DMS153 (cell line): ENCODE data around the gene ZC3H18.
A peak's percentile ranks its signal among the peaks of the same experiment; 100 is the strongest.

ENCODE experiments used
- DNase-seq: peaks from one replicate; lab custom pipeline; 2025; lab: John Stamatoyannopoulos, UW

Gene ZC3H18

DNA sequence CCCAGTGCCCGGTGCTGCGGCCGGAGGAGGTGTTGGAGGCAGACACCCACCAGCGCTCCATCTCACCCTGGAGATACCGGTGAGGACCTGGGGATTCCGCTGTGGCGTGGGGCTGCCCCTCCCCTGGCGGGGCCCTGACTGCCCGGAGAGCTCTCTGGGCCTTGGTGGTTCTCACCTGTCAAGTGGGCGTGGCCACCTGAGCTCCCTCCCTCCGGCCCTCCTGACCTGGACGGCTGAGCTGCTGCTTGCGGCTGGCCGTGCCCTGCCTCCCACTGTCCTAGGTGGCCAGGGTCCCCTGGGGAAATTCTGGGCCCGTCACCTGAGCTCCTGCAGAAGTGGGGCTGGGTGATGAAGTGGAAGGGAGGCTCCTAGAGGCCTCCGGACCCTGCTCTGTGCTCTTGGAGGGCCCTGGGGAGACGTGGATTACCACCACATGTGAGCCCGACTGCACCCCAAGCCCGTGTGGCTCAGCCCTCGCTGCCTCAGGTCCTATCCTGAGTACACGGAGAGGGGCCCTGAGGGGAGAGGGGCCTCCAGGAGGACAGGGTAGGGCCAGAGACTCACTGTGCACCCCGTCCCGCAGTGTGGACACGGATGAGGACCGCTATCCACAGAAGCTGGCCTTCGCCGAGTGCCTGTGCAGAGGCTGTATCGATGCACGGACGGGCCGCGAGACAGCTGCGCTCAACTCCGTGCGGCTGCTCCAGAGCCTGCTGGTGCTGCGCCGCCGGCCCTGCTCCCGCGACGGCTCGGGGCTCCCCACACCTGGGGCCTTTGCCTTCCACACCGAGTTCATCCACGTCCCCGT, 69.2 kb downstream of the ZC3H18 start:
- peak; percentile 73 for DNase-seq

DNA sequence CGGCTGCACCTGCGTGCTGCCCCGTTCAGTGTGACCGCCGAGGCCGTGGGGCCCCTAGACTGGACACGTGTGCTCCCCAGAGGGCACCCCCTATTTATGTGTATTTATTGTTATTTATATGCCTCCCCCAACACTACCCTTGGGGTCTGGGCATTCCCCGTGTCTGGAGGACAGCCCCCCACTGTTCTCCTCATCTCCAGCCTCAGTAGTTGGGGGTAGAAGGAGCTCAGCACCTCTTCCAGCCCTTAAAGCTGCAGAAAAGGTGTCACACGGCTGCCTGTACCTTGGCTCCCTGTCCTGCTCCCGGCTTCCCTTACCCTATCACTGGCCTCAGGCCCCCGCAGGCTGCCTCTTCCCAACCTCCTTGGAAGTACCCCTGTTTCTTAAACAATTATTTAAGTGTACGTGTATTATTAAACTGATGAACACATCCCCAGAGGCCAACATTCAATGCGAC, 69.9 kb downstream of the ZC3H18 start:
- no peak for DNase-seq

DNA sequence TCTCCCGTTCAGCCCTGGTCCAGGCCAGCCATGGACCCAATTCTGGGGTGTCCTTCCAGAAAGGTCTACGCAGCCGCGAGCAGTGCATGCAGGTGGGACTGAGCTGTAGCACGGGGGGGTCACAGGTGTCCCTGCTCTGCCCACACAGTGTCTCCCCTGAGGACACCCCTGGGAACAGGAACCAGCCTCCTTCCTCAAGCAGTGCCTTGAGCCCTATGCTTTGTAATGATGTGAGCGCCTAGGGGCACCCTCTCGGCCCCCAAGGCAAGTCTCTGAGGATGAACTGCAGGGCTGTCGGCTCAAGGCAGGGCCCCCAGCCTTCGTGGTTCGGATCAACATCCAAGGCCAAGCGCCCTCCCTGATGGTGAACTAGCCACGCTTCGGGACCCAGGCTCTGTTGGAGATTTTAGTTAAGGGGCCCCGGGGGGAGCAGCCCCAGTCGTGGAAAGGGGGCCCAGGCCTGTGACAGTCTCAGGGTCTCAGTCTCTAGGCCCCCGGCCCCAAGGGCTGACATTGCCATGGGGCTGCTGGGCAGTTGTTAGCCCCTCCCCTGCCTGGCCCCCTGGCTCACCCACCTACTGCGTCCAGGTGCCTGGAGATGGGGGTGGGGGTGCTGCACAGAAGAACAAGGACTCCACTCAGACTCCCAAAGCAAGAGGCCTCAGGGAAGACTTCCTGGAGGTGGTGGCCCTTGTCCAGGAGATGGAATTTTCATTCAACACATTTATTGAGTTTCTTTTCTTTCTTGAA, 70.5 kb downstream of the ZC3H18 start:
- DNase-seq: no peak

DNA sequence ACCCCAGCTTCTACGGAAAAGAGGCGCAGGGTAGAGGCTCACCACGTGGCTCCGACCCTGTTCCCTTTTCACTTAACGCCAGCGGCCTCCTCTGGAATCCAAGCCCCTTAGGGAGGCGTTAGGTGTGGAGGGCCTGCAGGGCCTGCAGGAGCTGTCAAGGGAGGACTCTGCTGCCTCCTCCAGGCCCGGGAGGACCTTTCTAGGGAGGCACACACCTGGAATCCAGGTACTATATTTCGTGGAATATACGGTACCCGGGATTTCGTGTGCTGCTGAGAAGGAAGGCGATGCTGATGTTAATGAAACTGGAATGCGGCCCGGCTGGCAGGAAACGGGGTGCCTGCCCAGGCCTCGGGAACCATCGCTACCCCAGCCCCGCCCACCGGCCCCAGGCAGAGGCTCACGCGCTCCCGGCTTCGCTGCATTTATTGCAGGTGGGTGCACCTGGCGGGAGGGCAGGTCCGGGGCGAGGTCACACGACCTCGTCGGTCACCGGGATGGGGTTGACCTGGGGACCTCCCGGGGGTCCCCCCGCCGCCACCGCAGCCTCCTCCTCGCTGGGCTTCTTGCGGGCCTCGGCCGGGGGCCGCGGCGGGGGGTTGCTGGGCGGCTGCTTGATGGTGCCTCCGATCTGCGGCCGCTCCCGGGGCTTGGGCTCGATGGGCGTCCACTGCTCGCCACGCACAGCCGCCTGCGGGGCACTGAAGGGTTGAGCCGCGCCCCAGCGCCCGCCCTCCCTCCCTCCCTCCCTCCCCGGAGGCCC, 72.9 kb downstream of the ZC3H18 start:
- DNase-seq: no peak

DNA sequence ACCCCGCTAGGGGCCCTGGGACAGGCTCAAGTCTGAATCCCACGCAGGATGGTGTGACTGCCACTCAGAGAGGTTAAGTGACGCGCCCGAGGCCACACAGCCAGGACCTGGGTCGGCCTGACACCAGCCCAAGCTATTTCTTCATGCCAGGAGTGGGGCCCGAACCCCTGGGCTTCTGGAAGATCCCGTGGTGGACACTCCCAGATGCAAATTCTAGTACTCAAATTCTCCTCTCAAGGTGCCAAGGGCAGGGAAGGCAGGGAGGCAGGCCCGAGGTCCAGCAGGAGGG, 73.4 kb downstream of the ZC3H18 start:
- no peak for DNase-seq

DNA sequence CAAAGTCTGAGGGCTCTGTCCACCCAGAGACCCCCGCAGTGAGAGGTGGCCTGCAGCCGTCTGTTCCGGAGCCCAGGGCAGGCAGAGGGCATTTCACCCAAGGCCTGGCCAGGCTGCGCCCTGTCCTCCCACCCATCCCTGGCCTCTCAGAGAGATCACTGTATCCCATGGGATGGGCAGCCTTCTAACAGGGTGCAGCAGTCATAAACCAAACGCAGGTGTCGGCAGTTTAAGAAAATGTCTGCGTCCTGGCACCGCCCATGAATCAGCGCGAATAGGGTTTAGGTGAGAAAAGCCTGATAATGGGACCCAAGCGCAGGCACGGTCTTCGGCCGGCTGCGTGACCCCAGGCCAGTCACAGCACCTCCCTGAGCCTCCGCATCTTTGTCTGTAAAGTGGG, 75.3 kb downstream of the ZC3H18 start:
- DNase-seq: no peak

DNA sequence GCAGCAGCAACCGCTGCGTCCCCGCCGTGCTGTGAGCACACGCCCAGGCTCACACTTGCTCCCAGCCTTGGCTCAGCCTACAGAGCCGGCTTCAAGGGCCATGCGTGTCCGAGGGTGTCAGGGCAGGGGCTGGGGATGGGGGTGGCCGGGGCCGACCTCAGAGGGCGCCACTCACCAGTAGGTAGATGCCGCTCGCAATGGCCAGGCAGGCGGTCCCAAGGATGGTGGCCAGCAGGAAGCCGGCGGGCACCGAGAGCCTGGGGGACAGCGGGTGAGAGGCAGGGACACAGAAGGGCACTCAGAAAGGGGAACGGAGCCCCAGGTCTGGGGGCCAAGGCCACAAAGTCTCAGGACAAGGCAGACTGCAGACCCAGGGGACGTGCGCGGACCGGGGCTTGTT, 75.7 kb downstream of the ZC3H18 start:
- DNase-seq: no peak

DNA sequence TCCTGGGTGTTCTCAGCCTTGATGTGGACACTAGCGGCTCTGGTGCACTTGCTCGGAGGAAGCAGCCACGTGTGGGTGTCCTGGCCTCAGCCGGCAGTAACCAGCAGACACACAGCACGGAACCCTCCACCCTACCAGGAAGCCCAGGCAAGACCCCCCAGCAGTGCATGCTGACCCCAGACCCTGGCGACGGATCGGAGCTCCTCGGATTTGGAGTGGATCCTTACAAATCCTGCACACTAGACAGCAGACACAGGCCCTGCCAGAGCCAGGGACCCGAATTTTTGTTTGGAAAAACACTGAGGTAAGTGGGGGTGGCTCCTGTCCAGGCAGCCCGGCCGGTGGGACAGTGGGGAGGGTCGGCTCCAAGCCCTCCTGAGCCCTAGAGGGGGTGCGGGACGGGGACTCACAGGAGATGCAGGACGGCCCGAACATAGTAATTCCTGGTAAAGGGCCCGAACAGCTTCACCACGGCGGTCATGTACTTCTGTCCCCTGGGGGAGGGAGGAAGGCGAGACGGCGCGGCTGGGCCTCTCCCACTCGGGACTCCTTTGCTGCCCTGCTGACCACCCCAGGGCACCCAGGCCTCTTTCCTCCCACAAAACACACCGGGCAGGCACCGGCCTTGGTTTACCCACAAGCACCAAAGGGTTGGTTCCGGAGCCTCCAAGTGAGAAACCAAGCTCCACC, 76.3 kb downstream of the ZC3H18 start:
- DNase-seq: no peak

DNA sequence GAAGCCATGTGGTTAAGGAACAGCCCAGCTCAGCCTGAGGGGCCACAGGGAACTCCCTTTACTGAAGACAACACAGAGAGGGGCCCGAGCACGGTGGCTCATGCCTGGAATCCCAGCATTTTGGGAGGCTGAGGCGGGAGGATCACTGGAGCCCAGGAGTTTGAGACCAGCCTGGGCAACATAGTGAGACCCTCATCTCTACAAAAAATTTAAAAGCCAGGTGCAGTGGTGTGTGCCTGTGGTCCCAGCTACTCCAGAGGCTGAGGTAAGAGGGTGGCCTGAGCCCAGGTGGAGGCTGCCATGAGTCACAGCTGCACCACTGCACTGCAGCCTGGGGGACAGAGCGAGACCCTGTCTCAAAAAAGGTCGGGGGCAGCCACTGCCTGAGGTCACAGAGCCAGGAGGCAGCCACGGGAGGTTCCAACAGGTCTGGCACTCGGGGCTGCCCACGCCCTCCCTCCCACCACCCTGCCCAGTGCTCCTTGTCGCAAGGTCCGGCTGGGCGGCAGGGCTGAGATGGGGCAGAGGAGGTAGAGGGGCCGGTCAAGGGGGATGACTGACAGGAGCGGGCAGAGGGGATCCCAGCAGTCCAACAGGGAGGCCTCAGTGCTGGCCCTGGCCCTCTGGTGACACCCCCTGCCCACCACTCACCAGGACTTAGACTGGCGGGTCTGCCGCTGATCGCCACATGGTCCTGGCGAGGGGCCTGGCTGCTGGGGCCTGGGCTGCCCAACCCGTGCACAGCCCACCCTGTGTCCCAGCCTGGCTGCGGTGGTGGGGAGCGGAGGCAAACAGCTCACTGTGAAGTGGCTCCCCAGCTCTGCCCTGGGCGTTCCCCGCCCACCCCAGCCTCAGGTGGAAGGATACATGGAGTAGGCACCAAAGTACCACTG, 77.2 kb downstream of the ZC3H18 start:
- DNase-seq: no peak

DNA sequence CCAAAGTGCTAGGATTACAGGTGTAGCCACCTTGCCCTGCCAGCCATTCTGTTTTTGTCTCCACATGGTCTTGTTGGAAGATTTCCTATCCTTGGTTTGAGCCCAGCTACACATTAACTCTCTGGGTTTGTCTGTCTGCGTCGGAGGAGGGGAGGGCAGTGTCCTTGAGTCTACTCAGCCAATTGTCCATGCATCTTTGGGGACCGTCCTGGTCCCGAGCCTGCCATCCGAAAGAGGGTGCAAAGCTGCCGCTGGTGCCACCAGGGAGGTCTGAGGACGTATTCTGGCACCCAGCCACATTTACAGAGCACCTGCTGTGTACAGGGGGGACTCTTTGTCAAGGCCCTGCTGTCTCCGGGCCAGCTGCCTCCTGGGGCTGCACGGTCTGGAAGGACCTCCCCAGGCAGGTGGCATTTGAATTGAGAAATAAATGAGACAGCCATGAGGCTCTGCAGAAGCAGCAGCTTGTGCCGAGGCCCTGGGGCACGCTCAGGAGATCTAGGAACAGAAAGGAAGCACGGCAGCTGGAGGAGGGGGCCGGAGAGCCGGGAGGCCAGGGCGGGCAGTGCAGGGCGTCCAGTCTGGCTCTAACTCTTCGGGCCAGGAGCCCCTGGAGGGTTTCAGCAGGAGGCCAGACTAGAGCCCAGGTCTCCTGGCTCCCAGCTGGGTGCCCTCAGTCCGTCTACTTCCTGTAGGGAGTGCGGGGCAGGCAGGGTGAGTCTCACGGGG, 79.2 kb downstream of the ZC3H18 start:
- peak; percentile 36 for DNase-seq

DNA sequence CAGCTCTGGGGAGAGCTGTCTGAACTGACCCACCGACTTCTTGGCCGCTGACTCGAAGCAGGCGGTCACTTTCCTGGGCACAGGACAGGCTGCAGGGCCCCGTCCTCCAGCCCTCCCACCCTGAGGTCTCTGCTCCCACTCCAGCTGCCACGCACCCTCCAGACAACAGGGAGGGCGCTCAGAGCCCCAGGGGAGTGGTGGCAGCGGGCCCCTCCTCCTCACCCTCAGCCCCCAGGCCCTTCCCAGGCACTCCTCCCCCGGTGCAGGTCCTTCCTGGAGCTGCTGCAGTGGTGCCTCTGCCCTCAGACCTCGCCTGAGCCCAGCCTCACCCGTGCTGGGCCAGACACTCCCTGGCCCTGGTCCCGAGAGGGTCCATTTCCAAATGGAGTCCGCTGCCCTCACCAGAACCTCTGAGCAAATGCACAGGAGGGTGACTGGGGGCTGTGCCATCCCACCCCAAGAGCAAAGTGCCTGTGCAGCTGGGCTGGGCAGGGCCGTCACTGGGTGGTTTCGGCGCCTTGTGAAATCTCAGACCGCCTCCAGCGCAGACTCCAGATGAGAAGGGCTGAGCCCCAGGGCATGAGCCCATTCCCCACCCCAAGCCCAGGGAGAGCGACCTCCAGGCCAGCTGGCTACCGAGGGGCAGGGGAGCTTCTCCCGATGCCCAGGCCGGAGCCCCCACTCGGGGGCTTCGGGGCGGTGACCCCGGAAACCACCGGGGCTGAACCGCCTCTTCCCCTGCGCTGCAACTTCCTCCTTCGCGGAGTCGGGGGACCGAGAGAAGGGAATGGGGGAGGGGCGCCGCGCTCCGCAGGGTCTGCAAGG, 79.9 kb downstream of the ZC3H18 start:
- no peak for DNase-seq

DNA sequence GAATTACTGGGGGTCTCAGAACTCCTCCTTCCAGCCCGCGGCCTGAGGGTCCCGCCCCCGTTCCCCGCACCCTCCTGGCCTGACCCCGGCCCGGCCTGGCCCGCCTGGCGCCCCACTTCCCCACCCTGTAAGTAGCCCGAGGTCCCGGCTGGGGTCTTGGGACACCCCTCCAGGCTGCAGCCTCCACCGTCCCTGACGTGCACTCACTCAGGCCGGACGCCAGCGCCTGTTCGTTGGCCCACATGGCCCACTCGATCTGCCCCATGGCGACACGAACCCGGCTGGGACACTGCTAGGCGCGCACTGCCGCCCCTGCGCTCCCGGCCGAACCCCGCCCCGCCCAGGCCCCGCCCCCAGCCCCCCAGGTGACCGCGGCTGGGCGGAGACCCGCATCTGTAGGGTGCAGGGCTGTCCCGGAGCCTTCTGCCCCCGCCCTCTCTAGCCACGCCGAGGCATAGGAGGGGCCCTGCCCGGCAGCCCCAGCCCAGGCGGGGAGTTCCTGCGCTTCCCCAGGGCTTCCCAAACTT, 80.6 kb downstream of the ZC3H18 start, which contains the start of gene CYBA:
CYBA (minus strand) TSS at position 305 of the 527 bp plus-strand sequence; CDS start at position 265, 40 bp downstream.
- peak; percentile 39 for DNase-seq

DNA sequence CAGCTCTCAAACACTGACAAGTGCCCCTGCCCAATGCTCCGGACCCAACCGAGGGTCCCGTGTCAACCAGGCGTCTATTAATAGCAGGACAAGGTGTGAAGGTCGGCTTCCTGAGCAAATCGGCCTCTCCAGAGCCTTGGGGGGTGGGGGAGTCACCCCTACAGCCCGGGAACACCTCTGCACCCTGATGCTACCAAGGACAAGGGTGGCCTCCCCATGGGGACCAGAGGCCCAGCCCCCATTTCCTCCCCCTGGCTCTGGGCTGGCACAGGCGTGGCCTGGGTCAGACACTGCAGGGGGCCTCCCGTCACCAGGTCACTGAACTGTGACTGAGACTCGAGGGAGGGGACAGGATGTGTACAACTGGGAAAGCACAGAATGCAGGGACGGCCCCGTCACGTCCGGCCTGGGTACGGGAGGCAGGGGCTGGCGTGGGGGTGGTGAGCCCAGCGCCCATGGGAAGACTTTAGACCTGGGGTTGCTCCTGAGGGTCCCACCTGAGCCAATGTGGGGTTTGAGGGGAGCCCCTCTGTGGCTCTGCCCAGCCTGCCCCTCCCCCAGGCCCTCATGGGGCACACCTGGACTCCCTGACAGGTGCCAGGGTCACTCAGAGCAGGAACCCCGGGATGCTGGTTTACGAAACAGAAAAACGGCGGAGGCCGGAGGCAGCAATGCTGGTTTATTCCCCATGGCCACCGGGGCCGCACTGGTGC, 81.2 kb downstream of the ZC3H18 start:
- peak; percentile 73 for DNase-seq

DNA sequence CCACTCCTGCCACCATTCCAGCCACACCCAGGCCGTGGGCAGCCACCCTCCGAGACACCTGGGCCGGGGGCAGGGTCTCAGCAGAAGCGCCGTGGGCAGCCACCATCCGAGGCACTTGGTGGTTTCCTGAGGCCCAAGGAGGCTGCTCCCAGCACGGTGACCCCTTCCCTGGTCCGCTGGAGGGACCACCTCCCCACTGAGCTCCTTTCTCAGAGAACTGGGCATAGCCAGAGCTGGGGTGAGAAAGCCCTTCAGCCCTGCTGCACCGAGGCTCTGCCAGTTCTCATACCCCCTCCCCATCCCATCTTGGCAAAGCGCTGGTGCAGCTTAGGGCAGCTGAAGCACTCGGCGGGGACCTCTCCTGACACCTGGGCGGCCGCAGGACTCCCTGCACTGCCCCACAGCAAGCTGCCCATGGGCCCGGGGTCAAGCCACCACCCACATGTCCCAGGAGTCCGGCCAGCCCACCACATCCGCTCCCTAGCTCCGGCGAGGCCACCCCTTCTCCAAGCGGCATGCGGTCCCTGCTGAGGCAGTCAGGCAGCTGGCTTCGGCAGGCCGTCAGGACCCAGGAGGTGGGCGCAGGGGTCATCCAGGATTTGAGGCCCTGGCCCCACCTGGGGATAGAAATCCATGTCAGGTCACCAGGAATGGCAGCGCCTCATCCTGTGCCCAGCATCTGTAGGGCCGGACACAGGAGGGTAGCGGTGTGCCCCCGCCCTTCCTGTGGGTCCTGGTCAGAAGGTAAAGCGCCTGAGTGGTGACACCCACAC, 82.0 kb downstream of the ZC3H18 start:
- DNase-seq: no peak

DNA sequence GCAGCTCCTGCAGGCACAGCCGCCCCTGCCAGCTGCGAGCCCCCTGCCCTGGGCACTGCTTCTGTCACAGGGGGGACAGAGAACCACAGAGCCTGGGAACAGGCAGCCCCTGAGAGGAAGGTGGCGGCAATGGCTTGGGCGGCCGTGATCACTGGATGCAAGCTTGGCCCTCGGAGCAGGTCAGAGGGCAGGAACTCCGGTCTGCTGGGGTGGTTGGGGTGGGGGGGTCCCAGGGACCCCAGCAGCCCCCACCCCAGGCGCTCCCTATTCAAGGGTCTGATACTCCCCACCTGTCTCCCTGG, 82.5 kb downstream of the ZC3H18 start:
- no peak for DNase-seq

DNA sequence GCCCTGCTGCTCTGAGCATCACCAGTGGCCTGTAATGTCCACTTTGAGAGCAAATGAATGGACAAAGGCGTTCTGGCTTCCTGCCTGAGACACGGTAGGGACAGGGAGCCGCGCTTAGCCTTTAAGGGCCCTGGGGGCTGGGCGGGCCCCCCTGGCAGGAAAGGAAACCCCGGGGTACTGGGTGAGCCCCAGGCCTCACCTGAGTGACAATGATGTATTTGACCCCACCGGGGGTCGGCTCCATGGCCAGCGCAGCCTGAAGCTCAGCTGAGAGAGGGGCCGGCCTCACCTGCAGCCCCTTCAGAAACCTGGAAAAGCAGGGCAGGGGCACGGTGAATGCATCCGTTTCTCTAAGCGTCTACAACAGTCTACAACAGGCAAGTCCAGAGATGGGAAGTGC, 82.9 kb downstream of the ZC3H18 start:
- DNase-seq: no peak

DNA sequence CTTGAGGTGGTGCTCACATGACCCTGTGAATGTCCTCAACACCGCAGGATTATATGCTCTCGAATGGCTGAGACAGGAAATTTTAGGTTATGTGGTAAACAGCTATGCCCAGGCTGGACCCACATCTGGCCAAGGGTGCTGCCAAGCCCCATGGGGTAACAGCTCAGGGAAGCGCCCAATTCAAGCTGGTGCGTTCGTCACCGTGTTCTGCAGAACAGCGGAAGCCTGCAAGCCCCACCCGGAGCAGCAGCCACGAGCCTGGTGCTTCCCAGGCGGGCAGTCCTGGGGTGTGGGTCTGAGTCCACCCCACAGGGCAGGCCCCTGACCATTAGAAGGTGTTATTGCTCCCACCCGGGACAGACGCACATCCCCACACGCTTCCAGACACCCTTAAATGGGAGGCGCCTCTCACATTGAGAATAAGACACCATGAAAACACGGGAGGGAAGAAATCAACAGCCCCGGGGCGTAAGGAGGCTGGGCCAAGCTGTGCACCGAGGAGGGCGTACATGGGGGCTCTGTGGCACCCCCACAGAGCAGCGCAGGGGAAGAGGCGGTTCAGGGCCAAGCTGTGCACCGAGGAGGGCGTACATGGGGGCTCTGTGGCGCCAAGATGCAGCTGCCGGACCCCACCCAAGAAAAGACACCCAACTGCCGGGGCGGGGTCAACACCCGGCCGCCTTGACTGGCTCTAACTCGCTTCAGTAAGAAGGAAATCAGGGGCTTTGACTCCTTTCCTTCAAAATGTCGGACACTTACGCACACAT, 83.6 kb downstream of the ZC3H18 start:
- DNase-seq: no peak
